Sigmoid colon (tissue), 7 donors: ENCODE data around the gene TENM3. TPM values are rescaled to one million over a fixed set of nuclear protein-coding genes. Genes with fewer than 3 reads are reported as not detected.

ENCODE experiments used
- DNase-seq: peaks from one replicate; pipeline ENCODE4 v3.0.0-alpha.2; 2019
- H3K27ac ChIP-seq, 4 donors: fragments of 200-600 bp; sonication (generic); one replicate each; pipeline ENCODE4 v1.5.1; 2016 to 2019; ENCODE audit warnings: mild to moderate bottlenecking in 1 of 4
- H3K27me3 ChIP-seq, 3 donors: fragments of 200-600 bp; sonication (generic); one replicate each; pipeline ENCODE4 v1.5.1; 2019; ENCODE audit warnings: mild to moderate bottlenecking in 1 of 3
- H3K36me3 ChIP-seq, 4 donors: fragments of 200-600 bp; sonication (generic); one replicate each; pipeline ENCODE4 v1.5.1; 2016 to 2019
- H3K4me1 ChIP-seq, 4 donors: fragments of 200-600 bp; sonication (generic); one replicate each; pipeline ENCODE4 v1.5.1; 2017 to 2019
- H3K4me3 ChIP-seq, 4 donors: fragments of 200-600 bp; sonication (generic); one replicate each; pipeline ENCODE4 v1.5.1; 2017 to 2019; ENCODE audit warnings: mild to moderate bottlenecking in 2 of 4, moderate library complexity in 1 of 4
- H3K9me3 ChIP-seq, 4 donors: fragments of 200-600 bp in 3 of 4; sonication (generic) in 3 of 4; one replicate each; pipeline versions ENCODE4 v1.5.1 to v1.6.1; 2013 to 2019
- CTCF ChIP-seq, 4 experiments: fragments of 450-650 bp in 3 of 4; fragments of 200-600 bp in 1 of 4; IDR thresholded peaks; one replicate each; pipeline ENCODE4 v1.5.1; 2016 to 2019; ENCODE audit warnings: antibody characterized with exemption in 4 of 4, mild to moderate bottlenecking in 3 of 4, moderate library complexity in 2 of 4
- EP300 ChIP-seq, 4 donors: sonication (generic); formaldehyde crosslinking; IDR thresholded peaks; one replicate each; pipeline ENCODE4 v1.6.1; 2017; ENCODE audit warnings: antibody characterized with exemption in 4 of 4
- POLR2A ChIP-seq, 2 donors: fragments of 450-650 bp; IDR thresholded peaks; one replicate each; pipeline ENCODE4 v1.6.1; 2016; ENCODE audit warnings: antibody characterized with exemption in 2 of 2, mild to moderate bottlenecking in 2 of 2, moderate library complexity in 2 of 2
- POLR2AphosphoS5 ChIP-seq, 4 donors: sonication (generic); formaldehyde crosslinking; IDR thresholded peaks; one replicate each; pipeline ENCODE4 v1.6.1; 2017; ENCODE audit warnings: antibody characterized with exemption in 4 of 4
- WGBS, 2 donors: extraction: QIAGEN DNeasy Blood & Tissue Kit; methylation state at CpG; one replicate each; pipeline ENCODE4 v1.1.7; 2013; 5-methylcytosine and 5-hydroxymethylcytosine counted together
- intact Hi-C: fragments of 100-400 bp; cut with DNase I; formaldehyde crosslinking; loops from one replicate; pipeline ENCODE4 v1.15.1; 2023
- polyA plus RNA-seq, 3 donors: library from polyadenylated mRNA; stranded (reverse); fragments of 200-250 nt; gene quantifications; one replicate each; pipeline ENCODE4 v1.2.3, GENCODE V29; 2013
- total RNA-seq, 4 donors: library from RNA; depleted of rRNA; stranded (reverse); fragments of >200 nt; gene quantifications; one replicate each; pipeline ENCODE4 v1.1.0, GENCODE V29; 2016
- donor health status: healthy with polysubstance abuse.
- donor health status: Bipolar disorder and iron deficiency.
- donor health status: healthy.

The TENM3 gene
- total and polyA plus RNA-seq, 7 donors, result 0.60 to 82.3 (median 37.8) TPM; not detected in 1

GRCh38 chr4:182288534-182288933, 45.3 kb downstream of the TENM3 start:
- WGBS, 2 donors, result 82 to 90% methylated on average over 7 of the region's 7 CpGs
- intact Hi-C loops, result no loop called here
- no peak for DNase-seq

GRCh38 chr4:182289809-182290208, 46.6 kb downstream of the TENM3 start:
- Histone ChIP-seq H3K9me3 (no peaks in the 10 kb centered on the region), H3K4me1 (no peaks in the 10 kb centered on the region), H3K4me3 (no peak overlapping the region), H3K36me3 (no peaks in the 10 kb centered on the region), H3K27ac (no peak overlapping the region), H3K27me3 (no peaks in the 10 kb centered on the region)
- no peak for TF ChIP-seq POLR2A (IDR thresholded peaks at IDR 0.05)
- WGBS, 2 donors, result 84 to 87% methylated on average over 13 of the region's 13 CpGs
- intact Hi-C loops, result no loop called here
- DNase-seq, result no peak

More at GRCh38 chr4:182288534-182288933, 45.3 kb downstream of the TENM3 start:
- no peaks in the 10 kb centered on the region for H3K4me1 ChIP-seq
- no peaks in the 10 kb centered on the region for H3K36me3 ChIP-seq
- TF ChIP-seq POLR2A (IDR thresholded peaks at IDR 0.05), result no peak
- TF ChIP-seq EP300 (IDR thresholded peaks at IDR 0.05), result no peak
- TF ChIP-seq POLR2AphosphoS5 (IDR thresholded peaks at IDR 0.05), result no peak
- TF ChIP-seq CTCF (IDR thresholded peaks at IDR 0.05), result no peak
- H3K27ac ChIP-seq, result no peak overlapping the region
- H3K27me3 ChIP-seq, result no peaks in the 10 kb centered on the region
- no peaks in the 10 kb centered on the region for H3K9me3 ChIP-seq
- H3K4me3 ChIP-seq, result no peak overlapping the region

- no peaks in the 10 kb centered on the region for H3K36me3 ChIP-seq
- H3K27ac ChIP-seq, result no peak overlapping the region
- H3K9me3 ChIP-seq, result no peaks in the 10 kb centered on the region
- H3K4me1 ChIP-seq, result no peaks in the 10 kb centered on the region
- DNase-seq, result no peak
- intact Hi-C loops, result no loop called here
- H3K27me3 ChIP-seq, result no peaks in the 10 kb centered on the region
- WGBS, 2 donors, result 77 to 90% methylated on average over 8 of the region's 8 CpGs
- H3K4me3 ChIP-seq, result no peak overlapping the region
- TF ChIP-seq POLR2A (IDR thresholded peaks at IDR 0.05) (no peak), CTCF (IDR thresholded peaks at IDR 0.05) (no peak)
Measured at GRCh38 chr4:182291175-182291574, 48.0 kb downstream of the TENM3 start.

DNA sequence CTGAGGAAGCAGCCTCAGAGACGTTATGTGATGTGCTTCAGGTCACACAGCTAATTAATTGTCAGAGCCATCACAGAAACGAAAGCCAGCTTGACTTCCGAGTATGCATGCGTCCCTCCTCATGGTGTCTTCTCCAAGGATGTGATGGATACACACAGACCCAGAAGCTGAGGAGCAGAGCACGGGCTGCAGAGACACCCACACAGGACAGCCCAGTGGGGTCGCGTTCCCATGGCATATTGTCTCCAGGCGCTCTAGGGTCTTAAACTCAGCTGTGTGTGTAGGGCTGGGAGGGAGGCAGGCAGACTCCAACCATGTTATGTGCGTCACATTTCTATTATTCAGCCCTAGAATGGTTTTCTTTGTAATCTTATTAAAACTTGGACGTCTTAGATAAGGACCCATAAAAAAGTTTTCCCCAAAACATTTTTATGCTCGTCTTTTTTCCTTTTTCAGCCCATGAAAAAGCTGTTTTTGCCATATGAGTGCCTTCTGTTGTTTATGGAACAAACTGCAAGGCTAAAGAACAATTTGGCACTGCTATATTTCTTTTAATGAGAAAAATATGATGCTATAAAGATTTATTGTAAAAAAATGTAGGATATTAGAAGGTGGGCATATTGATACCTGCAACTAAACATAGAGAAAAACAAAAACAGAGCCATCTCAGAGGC, 48.5 kb downstream of the TENM3 start:
- no peak overlapping the region for H3K27ac ChIP-seq
- H3K9me3 ChIP-seq, result no peaks in the 10 kb centered on the region
- H3K4me3 ChIP-seq, result no peak overlapping the region
- intact Hi-C loops, result no loop called here
- TF ChIP-seq EP300 (IDR thresholded peaks at IDR 0.05) (no peak), POLR2A (IDR thresholded peaks at IDR 0.05) (no peak), POLR2AphosphoS5 (IDR thresholded peaks at IDR 0.05) (no peak), CTCF (IDR thresholded peaks at IDR 0.05) (no peak)
- DNase-seq, result no peak
- H3K4me1 ChIP-seq, result no peaks in the 10 kb centered on the region
- no peaks in the 10 kb centered on the region for H3K36me3 ChIP-seq
- H3K27me3 ChIP-seq, result no peaks in the 10 kb centered on the region
- WGBS, 2 donors, result 76 to 85% methylated on average over 11 of the region's 11 CpGs

- DNase-seq, result no peak
- Histone ChIP-seq H3K27ac (no peak overlapping the region), H3K4me3 (no peak overlapping the region), H3K9me3 (no peaks in the 10 kb centered on the region), H3K4me1 (no peaks in the 10 kb centered on the region), H3K27me3 (no peaks in the 10 kb centered on the region), H3K36me3 (no peaks in the 10 kb centered on the region)
- intact Hi-C loops, result no loop called here
- no peak for TF ChIP-seq EP300 (IDR thresholded peaks at IDR 0.05)
- no peak for TF ChIP-seq POLR2A (IDR thresholded peaks at IDR 0.05)
- TF ChIP-seq POLR2AphosphoS5 (IDR thresholded peaks at IDR 0.05), result no peak
- TF ChIP-seq CTCF (IDR thresholded peaks at IDR 0.05), result no peak
- WGBS, 2 donors, result 82 to 84% methylated on average over 4 of the region's 4 CpGs
Measured at GRCh38 chr4:182292612-182293011, 49.4 kb downstream of the TENM3 start.
